ENCODE measurements around the gene LIN28A.

DNA sequence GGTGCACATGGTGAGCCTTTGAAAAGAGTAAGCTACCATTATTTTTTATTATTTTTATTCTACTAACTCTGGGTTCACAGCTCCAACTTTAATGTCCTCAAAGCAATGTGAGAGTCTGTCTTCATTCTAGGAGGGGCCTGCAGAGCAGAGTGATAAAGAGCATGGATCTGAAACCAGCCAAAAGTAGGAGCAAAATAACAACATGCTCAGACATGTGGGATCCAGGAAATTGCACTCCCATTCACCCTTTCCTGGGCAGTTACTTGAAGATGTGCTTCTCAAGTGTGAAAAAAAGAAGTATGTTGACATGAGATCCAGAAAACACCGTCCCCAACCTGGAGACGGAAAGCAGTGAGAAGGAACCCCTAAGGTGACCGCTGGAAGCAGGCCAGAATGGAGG is 8.7 kb upstream of the LIN28A start:
- TF ChIP-seq TAF1 (IDR thresholded peaks at IDR 0.05; ENCODE audit: borderline replicate concordance, insufficient read depth, low read length) (no peak), POLR2AphosphoS5 (IDR thresholded peaks at IDR 0.05; ENCODE audit: low read depth, low read length) (no peak)
- TF ChIP-seq, protein P1, sequence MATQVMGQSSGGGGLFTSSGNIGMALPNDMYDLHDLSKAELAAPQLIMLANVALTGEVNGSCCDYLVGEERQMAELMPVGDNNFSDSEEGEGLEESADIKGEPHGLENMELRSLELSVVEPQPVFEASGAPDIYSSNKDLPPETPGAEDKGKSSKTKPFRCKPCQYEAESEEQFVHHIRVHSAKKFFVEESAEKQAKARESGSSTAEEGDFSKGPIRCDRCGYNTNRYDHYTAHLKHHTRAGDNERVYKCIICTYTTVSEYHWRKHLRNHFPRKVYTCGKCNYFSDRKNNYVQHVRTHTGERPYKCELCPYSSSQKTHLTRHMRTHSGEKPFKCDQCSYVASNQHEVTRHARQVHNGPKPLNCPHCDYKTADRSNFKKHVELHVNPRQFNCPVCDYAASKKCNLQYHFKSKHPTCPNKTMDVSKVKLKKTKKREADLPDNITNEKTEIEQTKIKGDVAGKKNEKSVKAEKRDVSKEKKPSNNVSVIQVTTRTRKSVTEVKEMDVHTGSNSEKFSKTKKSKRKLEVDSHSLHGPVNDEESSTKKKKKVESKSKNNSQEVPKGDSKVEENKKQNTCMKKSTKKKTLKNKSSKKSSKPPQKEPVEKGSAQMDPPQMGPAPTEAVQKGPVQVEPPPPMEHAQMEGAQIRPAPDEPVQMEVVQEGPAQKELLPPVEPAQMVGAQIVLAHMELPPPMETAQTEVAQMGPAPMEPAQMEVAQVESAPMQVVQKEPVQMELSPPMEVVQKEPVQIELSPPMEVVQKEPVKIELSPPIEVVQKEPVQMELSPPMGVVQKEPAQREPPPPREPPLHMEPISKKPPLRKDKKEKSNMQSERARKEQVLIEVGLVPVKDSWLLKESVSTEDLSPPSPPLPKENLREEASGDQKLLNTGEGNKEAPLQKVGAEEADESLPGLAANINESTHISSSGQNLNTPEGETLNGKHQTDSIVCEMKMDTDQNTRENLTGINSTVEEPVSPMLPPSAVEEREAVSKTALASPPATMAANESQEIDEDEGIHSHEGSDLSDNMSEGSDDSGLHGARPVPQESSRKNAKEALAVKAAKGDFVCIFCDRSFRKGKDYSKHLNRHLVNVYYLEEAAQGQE (IDR thresholded peaks at IDR 0.05; ENCODE audit: insufficient read depth in 1 of 2, low read depth in 2 of 2, low read length in 2 of 2): no peak
